Kidney tubule cell (primary cell): ENCODE results near the gene OPRD1.
"Not testable (repeated sequence)": the region's sequence is repeated elsewhere in the genome, so short reads cannot be mapped to it uniquely, and the experiment has no call there.

ENCODE experiments used
- DNase-seq: peaks from one replicate; pipeline ENCODE4 v3.0.0-alpha.2; 2018; ENCODE audit warnings: low spot score

OPRD1 gene

DNA sequence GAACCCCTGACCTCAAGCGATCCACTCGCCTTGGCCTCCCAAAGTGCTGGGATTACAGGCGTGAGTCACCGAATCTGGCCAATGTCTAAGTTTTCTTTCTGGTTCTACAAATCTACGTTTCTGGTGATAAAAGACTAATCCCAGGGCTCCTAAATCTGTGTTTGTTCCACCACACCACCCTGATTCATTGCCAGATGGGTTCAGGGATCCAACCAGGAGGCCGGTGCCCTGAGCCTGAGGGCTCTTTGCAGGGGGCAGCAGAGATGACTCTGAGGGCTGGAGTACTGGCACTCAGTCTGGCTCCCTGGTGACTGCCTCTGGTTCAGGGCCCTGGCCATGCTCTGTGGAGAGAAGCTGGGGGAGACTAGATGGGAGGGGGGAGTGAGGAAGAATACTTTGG lies 10.5 kb upstream of the OPRD1 start:
- DNase-seq, result no peak

DNA sequence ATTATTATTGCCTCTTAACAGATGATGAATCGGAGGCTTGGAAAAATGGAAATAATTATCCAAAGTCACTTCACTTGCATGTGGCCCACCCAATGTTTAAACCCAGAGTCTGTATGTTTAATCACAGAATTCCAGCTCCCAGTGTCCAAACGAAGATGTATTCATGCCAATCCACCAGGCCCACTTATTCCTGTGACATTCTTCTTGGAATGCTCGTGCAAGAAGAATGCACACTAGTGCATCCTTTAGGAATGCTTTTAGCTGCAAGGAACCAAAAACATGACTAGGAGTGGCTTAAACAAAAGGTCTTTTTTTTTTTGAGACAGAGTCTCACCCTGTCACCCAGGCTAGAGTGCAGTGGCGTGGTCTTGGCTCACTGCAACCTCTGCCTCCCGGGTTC lies 8.9 kb upstream of the OPRD1 start:
- peak; percentile 26 for DNase-seq

DNA sequence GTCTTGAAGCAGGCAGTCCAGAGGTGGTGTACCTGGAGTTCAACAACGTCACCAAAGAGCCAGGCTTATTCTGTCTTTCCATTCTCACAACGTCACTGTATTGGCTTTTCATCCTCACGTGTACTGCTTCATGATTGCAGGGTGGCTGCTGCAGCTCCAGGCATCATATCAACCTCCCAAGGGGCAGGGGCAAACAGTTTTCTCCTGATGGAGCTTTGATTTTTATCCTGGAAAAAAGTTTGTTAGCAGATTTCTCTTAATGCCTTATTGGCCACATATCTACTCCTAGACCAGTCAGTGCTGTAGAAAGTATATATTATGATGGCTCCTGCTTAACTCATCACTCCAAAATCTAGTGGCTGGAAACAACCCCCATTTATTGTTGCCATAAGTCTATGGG lies 8.3 kb upstream of the OPRD1 start:
- DNase-seq, result no peak

DNA sequence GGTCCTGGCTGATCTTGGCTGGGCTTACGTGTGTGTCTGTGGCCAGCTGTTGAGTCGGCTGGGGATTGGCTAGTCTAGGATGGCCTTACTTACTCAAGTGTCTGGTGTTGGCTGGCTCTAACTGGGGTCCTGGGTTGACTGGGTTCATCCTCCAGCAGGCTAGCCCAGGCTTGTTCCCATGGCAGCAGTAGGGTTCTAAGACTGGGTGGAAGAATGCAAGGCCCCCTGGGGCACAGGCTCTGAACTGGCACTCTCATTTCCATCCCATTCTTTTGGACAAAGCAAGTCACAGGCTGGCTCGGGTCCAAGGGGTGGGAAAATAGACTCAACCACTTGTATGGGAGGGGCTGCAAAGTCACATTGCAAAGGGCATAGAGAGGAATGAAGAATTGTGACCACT lies 7.9 kb upstream of the OPRD1 start:
- DNase-seq, result no peak

DNA sequence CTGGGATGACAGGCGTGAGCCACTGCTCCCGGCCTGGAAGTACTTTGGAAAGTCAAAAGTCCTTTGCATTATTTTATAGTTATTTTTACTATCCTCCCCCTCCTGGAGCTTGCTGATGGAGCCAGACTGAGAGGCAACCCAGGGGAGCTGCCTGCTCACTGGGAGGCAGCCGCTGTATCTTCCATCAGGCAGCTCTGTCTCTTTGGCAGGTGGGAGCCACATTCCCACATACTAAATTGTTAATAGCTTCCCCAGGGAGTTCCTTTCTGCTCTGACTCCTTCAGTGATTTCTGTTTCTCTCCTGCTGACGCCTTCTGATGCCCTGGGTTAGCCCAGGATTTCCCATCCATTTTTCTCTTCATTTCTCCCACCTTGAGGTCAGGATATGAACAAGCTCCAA lies 4.9 kb upstream of the OPRD1 start:
- DNase-seq, result no peak

DNA sequence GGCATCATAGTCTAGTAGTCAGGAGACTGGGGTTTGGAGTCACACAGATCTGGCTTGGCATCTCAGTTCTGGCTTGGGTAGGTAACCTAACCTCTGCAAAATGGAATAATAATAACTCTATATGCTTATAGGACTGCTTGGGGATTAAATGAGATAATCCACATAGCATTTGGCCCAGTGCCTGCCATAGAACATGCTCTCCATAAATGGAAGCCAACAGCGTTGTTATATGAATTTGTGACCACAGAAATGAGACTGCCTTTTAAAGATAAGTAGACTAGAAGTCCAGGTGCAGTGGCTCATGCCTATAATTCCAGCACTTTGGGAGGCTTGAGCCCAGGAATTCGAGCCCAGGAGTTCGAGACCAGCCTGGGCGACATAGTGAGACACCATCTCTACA lies 4.0 kb upstream of the OPRD1 start:
- no peak for DNase-seq

DNA sequence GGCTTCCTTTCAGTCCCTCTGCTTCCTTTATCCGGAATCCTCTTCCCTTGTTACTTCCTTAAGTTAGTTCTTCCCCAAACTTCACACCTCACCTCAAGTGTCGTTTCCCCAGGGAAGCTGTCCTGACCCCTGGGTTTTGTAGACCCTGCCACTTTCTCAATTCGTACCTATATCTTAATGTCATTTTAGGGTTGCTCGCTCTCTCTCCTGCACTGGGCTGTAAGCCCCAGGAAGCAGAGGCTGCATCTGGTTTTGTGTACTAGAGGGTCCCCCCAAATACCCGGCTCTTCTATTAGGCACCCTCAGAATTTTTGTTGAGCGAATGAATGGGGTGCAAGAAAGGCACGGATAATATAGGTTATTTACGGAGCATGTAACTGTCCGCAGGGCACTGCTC lies 603 bp upstream of the OPRD1 start:
- no peak for DNase-seq

DNA sequence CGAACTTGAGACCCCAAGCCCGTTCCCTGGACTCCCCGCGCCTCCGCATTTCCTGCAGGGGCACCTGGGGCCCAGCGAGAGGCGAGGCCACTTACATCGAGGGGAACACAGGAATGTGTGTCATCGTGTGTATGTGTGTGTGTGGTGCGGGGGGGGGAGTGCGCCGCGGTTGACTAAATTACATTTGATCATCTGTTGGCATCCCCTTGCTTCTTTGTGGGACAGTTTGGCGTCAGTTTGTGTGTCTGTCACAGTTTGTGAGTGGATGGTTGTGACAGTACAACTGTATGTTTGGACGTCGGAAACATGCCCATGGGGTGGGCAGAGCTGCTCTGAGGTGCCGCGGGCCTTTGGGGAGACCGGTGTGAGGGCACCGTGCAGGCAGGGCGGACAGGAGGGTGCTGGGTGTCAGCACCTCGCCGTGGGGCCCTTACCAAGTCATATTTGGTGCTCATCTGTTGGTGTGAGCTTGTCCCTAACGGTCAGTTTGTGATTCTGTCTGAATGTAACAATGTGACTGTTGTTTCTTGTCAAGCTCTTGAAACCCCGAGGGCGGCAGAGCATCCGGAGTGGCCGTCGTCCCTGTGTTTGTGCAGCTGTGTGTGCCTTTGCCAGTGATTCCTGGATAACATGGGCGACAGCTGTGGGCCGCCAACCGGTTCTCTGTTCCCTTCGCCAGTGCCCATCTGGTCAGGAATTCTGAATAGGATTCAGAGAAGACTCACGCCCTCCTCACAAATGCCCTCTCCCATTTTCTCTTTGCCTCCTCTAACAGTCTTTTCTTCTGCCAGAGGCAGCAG lies 899 bp downstream of the OPRD1 start:
- DNase-seq, result no peak

DNA sequence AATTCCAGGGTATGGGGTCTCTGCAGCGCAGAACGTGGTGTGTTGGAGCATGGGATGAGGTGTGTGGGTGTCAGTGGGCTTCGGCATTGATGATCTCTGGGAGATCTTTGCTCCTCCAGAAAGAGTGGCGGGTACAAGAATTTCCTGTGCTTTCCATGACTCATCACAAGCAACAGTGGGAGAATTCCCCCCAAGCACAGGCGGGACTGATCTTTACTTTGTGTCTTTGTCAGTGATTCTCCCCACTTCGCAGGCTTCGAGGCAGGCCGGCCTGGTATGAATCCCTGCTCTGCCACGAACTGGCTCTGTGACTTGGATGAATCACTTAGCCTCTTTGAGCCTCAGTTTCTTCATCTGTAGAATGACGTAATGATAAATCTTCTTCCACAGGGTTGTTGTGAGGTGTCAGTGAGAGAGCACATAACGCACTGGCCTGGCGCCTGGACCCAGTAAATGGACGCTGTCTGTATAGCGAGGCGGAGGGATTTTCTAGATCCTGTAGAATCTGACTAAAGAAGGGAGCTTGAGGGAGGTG lies 2.0 kb downstream of the OPRD1 start:
- DNase-seq, result no peak

DNA sequence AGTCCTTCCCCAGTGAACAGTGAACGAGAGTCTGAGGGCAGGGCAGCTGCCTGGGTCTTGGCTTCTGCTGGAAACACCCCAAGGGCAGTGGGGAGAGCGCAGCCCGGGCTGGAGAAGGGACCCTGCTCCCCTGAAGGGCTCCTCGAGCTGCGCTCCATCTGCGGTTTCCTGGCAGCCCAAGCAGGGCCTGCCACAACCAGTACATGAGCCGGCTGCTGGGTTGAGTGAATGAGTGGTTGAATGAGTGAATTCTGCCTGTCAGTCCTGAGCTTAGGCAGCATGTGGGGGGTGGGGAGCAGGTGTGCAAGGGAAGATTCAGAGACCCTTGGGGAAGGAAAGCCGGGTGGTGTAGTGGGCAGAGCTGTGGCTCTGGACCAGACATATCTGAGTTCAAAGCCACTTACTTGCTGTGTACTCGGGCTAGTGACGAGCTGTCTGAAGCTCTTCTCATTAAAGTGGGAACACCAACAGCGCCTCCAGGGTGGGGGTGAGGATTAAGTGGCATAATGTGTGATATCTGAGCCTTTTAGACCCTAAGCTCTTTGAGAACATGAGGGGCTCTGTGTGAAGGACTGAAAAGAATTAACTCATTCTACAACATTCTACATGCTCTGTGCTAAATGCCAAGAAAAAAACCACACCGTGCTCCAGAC lies 3.7 kb downstream of the OPRD1 start:
- no peak for DNase-seq

DNA sequence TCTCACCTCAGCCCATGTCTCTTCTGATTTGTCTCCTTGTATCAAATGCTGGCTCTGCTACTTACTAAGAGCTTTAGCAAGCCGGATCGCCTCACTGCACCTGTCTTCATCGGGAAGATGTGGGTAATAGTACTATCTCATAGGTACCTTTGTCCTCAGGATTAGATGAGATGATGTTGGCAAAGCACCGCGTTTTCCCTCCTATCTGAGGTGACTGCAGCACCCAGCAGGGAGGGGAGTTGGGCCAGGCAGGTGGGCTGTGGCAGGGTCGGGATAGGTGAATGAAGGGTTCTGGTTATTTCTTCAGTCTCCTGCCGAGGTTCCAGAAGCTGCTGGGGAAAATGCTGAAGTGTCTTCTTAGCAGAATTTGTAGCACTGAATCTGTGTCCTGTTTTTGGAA lies 5.2 kb downstream of the OPRD1 start:
- no peak for DNase-seq

DNA sequence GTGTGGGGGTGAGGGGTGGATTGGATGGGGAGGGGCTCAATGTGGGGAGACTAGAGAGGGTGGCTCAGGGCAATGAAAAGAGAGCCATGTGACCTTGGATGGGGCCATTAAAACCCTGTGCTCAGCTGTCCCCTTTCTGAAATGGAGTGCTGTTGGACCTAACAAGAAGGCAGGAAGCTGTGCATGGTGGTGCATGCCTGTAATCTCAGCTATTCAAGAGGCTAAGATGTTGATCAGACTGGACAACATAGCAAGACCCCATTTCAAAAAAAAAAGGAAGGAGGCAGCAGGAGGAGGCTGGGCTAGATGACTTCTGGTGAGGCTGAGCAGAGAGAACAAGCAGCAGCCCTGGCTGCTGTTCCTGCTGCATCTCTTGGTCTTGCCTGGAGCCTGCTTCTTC lies 7.0 kb downstream of the OPRD1 start:
- no peak for DNase-seq

DNA sequence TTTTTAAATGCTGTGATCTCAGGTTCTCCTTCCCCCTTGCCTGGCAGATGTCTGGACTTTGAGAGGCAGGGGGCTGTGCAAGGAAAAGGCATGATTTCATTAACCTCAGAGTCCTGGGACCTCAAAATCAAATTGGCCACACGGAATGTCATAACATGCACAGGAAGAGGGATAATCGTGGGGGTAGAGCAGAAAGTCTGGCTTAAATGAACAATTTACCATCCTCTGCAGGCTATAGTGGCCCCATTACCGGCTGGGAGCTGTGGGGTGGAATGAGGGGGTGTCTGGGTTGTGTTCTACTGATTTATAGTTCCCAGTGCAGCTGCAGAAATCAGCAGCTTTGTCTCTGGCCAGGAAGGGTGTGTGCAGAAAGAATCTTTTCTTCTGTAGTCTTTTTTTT lies 10.8 kb downstream of the OPRD1 start:
- no peak for DNase-seq

DNA sequence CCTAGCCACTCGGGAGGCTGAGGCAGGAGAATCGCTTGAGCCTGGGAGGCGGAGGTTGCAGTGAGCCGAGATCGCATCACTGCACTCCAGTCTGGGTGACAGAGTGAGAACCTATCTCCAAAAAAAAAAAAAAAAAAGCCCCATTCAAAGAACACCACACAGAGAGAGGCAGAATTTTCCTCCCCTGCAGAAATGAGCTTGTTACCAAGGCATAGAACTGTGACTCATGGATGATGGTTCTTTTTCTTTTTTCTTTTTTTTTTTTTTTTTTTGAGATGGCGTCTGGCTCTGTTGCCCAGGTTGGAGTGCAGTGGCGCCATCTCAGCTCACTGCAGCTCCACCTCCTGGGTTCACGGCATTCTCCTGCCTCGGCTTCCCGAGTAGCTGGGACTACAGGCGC lies 12.1 kb downstream of the OPRD1 start:
- DNase-seq, result not testable (repeated sequence)

DNA sequence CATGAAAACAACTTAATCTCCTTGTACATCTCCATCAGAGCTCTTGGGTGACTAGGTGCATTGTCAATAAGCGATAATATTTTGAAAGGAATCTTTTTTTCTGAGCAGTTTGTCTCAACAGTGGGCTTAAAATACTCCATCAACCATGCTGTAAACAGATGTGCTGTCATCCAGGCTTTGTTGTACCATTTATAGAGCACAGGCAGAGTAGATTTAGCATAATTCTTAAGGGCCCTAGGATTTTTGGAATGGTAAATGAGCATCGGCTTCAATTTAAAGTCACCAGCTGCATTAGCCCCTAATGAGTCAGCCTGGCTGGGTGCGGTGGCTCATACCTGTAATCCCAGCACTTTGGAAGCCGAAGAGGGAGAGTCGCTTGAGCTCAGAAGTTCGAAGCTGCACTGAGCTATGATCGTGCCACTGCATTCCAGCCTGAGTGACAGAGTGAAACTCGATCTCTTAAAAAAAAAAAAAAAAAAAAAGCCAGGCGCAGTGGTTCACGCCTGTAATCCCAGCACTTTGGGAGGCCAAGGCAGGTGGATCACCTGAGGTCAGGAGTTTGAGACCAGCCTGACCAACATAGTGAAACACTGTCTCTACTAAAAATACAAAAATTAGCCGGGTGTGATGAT lies 16.4 kb downstream of the OPRD1 start:
- DNase-seq, result peak; percentile 11

DNA sequence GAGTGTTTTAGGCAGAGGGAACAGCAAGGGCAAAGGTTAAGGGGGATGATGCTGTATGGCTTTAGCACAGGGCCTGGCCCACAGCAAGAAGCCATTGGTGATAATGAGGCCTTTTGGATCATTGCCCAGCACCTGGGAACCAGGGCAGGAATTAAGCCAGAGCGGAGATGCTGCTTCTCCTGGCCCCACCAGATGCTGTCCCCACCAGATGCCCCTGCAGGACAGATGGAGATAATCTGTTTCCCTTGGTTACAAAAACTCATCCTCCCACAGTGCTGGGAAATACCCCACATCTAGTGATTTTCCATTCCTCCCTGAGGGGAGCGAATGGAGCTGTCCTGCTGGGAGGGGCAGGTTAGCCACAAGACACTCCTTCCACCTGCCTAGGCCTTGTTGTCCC lies 18.8 kb downstream of the OPRD1 start:
- no peak for DNase-seq

DNA sequence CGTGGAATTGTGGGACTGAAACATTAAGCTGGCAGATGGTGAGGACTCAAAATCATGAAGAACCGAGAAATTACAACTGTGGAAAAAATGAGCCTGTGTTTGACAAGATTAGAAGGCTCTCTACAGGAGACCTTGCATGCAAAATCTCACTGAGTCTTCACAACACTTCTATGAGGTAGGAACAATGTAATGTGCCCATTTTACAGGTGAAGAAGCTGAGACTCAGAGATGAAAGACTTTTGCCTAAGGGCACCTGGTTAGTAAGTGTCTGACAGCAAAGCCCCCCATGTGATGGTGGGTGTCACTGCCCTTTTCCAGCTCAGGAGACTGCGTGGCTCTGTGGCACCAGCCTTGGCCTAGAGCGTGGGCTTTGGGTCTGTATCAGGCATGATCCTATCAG lies 21.0 kb downstream of the OPRD1 start:
- DNase-seq, result no peak

DNA sequence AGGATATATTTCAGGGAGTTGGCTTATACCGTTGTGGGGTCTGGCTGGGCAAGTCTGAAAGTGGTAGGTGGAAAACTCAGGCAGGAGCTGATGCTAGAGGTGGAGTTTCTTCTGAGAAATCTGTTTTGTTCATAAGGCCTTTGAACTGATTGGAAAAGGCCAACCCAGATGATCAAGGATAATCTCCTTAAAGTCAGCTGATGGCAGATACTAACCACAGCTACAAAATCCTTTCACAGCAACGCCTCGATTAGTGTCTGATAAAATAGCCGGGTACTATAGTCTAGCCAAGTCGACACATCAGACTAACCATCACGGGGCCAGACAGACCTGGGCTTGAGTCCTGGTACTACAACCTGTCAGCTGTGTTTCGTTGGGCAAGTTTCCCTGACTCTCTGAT lies 21.4 kb downstream of the OPRD1 start:
- DNase-seq, result no peak

DNA sequence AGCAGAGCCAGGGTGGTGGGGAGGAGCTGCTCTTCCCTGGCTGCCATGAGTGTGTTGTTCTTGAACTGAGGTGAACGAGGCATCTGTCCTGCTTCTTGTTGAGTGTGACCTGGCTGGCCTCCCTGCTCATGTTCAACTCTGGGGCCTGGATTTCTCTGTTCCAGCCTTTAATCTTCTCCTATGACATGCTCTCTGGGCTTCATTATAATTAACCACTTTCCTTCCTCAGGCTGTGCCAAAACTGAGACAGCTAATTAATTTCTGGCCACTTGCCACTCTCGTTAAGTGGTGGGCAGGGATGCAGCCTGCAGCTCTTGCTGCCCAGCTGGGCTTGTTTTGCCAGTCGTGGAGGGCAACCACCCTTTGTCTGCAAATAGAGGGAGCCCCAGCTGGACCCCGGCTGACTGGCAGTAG lies 23.3 kb downstream of the OPRD1 start:
- no peak for DNase-seq

DNA sequence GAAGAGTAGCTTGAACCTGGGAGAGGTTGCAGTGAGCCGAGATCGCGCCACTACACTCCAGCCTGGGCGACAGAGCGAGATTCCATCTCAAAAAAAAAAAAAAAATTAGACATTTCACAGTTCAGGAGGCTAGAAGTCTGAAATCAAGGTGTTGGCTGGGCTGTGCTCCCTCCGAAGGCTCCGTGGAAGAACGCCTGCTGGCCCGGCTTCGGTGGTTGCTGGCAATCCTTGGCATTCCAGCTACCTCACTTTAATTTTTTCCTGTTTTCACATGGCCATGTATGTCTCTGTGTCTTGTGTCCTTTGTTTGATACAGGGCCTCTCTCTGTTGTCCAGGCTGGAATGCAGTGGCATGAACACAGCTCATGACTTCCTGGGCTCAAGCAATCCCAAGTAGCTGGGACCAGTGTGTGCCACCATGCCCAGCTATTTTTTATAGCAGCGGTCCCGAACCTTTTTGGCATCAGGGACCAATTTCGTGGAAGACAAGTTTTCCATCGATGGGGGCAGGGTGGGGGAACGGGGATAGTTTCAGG lies 24.5 kb downstream of the OPRD1 start:
- DNase-seq, result no peak

DNA sequence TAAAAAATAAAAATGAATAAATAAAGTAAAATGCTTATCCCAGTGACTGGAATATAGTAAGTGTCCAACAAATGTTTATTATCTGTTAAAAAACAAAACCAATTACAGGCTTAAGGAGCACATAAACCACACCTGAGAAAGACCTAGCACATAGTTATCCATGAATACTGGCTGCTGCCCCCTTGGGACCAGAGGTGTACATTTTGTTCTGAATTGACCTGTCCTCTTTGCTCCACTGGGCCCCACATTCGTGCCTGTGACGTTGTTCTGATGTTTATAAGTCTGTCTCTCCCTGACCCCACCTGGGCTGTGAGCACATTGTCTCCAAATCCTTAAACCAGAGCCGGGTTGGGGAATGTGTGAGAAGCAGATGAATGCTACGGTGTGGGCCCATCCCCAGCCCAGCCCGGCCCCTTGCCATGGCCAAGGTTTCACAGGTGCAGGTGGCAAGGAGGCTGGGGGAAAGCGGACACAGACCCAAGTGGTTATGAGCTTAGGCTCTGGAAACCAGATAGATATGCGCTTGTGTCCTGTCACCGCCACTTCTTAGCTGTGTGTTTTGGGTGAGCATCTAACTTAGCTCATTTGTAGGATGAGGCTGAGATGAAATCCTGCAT lies 29.1 kb downstream of the OPRD1 start:
- DNase-seq, result no peak

DNA sequence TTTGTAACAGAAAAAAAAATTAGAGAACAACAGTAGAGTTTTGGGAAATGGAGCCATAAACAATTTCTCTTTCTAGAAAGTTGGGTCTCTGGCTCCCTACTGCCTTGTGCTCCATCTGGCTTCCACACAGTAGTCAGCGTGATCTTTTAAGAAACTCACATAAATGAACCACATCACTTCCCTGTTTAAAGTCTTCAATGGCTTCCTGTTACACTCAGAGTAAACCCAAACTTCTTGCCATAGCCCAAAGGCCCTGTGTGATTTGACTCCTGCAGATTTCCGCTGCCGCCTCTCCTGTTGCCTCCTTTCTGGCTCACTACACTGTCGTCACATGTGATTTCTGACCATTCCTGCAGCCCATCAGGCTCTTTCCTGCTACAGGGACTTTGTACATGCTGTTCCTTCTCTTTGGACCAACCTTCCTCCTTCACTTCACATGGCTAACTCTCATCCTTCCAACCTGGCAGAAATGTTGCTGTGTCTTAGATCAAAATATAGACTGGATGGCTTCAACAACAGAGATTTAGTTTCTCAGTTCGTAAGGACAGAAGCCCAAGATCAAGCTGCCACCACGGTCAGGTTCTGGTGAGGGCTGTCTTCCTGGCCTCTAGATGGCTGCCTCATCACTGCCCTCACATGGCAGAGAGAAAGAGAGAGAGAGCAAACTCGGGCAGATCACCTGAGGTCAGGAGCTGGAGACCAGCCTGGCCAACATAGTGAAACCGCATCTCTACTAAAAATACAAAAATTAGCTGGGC lies 34.0 kb downstream of the OPRD1 start:
- DNase-seq, result peak; percentile 29
